ENCODE data around the gene GPX3.

The GPX3 gene

GRCh38 chr5:151036556-151036955 is 16.2 kb downstream of the GPX3 start:
- in situ Hi-C loops (cut with MboI; ENCODE audit: low pct_unique_long_range_greater_than_20kb, low sequenced_read_pairs, unreplicated experiment): no loop called here
- no peak for TF ChIP-seq CTCF (IDR thresholded peaks at IDR 0.05; ENCODE audit: extremely low read depth, insufficient read depth, missing control alignments)
- no peak for DNase-seq (ENCODE audit: low spot score)

DNA sequence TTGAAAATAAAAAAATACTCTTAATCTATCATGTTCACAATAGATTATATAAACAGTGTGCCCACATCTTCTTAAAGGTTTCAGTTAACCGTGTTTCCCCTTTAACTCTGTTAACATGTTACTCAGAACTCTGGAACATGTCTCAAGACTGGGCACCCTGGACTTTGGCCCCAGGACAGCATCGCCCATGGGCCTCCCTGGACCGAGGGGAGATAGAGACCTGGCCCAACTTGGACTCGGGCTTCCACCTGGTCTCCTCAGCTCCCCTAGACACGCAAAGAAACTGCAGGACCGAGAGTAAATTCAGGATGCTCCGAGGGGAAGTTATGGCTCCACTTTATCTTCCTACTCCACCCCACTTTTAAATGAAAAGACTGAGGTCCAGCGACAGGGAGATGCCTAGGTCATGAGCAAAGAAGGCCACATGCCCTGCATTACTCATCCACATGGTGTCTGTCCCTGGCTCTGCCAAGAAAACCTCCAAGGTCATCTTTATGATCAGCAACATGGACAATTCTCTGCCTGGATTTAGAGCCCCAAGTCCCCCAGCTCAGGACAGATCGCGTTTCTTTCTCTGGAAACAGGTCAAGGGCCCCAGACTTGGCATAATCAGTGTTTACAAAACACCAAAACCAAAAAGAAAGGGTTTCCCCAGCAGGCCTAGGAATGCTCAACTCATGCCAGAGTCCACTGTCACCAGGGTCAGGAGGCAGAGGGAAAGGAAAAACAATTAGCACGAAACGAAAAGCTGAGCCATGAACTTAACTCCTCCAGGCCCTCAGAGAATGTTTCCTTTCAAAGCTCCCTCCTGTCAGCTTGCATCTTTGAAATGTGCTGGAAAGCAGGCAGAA is 17.4 kb downstream of the GPX3 start:
- TF ChIP-seq CTCF (IDR thresholded peaks at IDR 0.05; ENCODE audit: extremely low read depth, insufficient read depth, missing control alignments): no peak
- DNase-seq (ENCODE audit: low spot score): no peak
- in situ Hi-C loops (cut with MboI; ENCODE audit: low pct_unique_long_range_greater_than_20kb, low sequenced_read_pairs, unreplicated experiment): no loop called here

DNA sequence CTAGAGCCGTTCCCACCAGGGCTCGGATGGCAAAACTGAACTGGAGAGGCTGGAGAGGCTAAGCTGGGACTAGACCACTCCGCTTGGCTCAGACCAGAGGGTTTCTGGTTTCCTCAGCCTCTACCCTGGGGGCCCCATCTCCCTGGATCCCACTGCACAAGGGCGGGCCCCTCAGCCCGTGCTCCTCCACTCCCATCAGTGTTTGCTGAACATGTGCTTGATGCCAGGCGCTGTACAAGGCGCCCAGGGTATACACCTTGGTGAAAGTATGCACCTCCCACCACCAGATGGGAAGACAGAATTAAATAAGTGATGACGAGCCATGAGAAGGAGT is 18.0 kb downstream of the GPX3 start:
- in situ Hi-C loops (cut with MboI; ENCODE audit: low pct_unique_long_range_greater_than_20kb, low sequenced_read_pairs, unreplicated experiment): no loop called here
- DNase-seq (ENCODE audit: low spot score): no peak
- TF ChIP-seq CTCF (IDR thresholded peaks at IDR 0.05; ENCODE audit: extremely low read depth, insufficient read depth, missing control alignments): no peak

DNA sequence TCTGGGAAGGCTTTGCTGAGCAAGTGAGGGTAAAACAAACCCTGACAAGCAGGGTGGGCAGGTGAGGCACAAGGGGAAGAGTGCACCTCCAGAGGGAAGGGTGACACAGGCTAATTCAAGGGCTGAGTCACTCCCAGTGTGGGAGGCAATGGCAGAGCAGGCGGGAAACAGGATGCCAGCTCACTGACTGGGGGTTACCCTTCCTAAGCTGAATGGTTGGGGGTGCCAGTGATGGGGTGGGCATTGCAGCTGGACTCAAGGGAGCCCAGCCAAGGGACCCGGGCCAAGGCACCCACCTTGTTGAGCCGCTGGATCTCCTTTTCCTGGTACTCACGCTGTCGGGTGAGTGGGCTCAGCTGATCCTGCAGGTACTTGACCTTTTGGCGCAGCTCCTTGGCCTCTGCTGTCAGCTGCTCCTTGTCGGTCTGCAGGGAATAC is 18.4 kb downstream of the GPX3 start:
- in situ Hi-C loops (cut with MboI; ENCODE audit: low pct_unique_long_range_greater_than_20kb, low sequenced_read_pairs, unreplicated experiment): no loop called here
- DNase-seq (ENCODE audit: low spot score): no peak
- no peak for TF ChIP-seq CTCF (IDR thresholded peaks at IDR 0.05; ENCODE audit: extremely low read depth, insufficient read depth, missing control alignments)

GRCh38 chr5:151039665-151040064 is 19.3 kb downstream of the GPX3 start:
- TF ChIP-seq CTCF (IDR thresholded peaks at IDR 0.05; ENCODE audit: extremely low read depth, insufficient read depth, missing control alignments): no peak
- in situ Hi-C loops (cut with MboI; ENCODE audit: low pct_unique_long_range_greater_than_20kb, low sequenced_read_pairs, unreplicated experiment): no loop called here
- no peak for DNase-seq (ENCODE audit: low spot score)

GRCh38 chr5:151040211-151040747 is 19.9 kb downstream of the GPX3 start:
- no peak for TF ChIP-seq CTCF (IDR thresholded peaks at IDR 0.05; ENCODE audit: extremely low read depth, insufficient read depth, missing control alignments)
- DNase-seq (ENCODE audit: low spot score): no peak
- in situ Hi-C loops (cut with MboI; ENCODE audit: low pct_unique_long_range_greater_than_20kb, low sequenced_read_pairs, unreplicated experiment): no loop called here
